SKM-1 treated with dmso at 0.1 percent for 144 hours (cell line): ENCODE measurements around the gene SND1.

Source experiments
- DNase-seq: peaks from one replicate; lab custom pipeline; 2025; ENCODE audit not compliant: unreplicated experiment; lab: John Stamatoyannopoulos, UW

The SND1 gene

GRCh38 chr7:128008141-128008540 is 356.1 kb downstream of the SND1 start:
- no peak for DNase-seq

- DNase-seq = no peak
Measured at GRCh38 chr7:128008744-128009143, 356.8 kb downstream of the SND1 start.

GRCh38 chr7:128010391-128011127 is 358.6 kb downstream of the SND1 start:
- DNase-seq = no peak

GRCh38 chr7:128011131-128011661 is 359.2 kb downstream of the SND1 start:
- no peak for DNase-seq

- DNase-seq = no peak
Measured at GRCh38 chr7:128014811-128015210, 362.8 kb downstream of the SND1 start.

- DNase-seq = no peak
Measured at GRCh38 chr7:128017460-128017859, 365.5 kb downstream of the SND1 start.

GRCh38 chr7:128017862-128018845 is 366.2 kb downstream of the SND1 start:
- DNase-seq = no peak

- DNase-seq = no peak
Measured at GRCh38 chr7:128019288-128019687, 367.3 kb downstream of the SND1 start.

GRCh38 chr7:128020159-128020558 is 368.2 kb downstream of the SND1 start:
- no peak for DNase-seq

GRCh38 chr7:128021366-128021765 is 369.4 kb downstream of the SND1 start:
- DNase-seq = no peak

GRCh38 chr7:128022631-128023532 is 370.9 kb downstream of the SND1 start:
- peak; percentile 18 for DNase-seq

GRCh38 chr7:128024151-128024550 is 372.2 kb downstream of the SND1 start:
- no peak for DNase-seq

- DNase-seq = no peak
Measured at GRCh38 chr7:128025380-128025779, 373.4 kb downstream of the SND1 start.

GRCh38 chr7:128025819-128026218 is 373.8 kb downstream of the SND1 start:
- DNase-seq = peak; percentile 64

- DNase-seq = no peak
Measured at GRCh38 chr7:128026551-128026950, 374.6 kb downstream of the SND1 start.

GRCh38 chr7:128027485-128027980 is 375.5 kb downstream of the SND1 start:
- no peak for DNase-seq

- DNase-seq = peak; percentile 24
Measured at GRCh38 chr7:128029405-128029995, 377.5 kb downstream of the SND1 start.

- DNase-seq = no peak
Measured at GRCh38 chr7:128030263-128030653, 378.3 kb downstream of the SND1 start.

GRCh38 chr7:128030654-128031611 is 378.9 kb downstream of the SND1 start, which contains the start of gene LRRC4:
Gene LRRC4 (minus strand): TSS chr7:128031437. CDS start chr7:128030640, 797 bp downstream.
- no peak for DNase-seq
